HEK293T (cell line): ENCODE measurements around the gene SMAD3.
"Not testable (repeated sequence)": the region's sequence is repeated elsewhere in the genome, so short reads cannot be mapped to it uniquely, and the experiment has no call there.

Experiments
- CTCF ChIA-PET: fragments of 350-600 bp; formaldehyde crosslinking; extraction: SDS; loops from one replicate; lab custom pipeline; 2021; ENCODE audit warnings: antibody characterized with exemption, inconsistent platforms; lab: Yijun Ruan, JAX
- POLR2A ChIA-PET: fragments of 350-600 bp; formaldehyde crosslinking; extraction: SDS; loops from one replicate; lab custom pipeline; 2020; ENCODE audit warnings: antibody characterized with exemption, inconsistent platforms; lab: Yijun Ruan, JAX
- DNase-seq: peaks from one replicate; pipeline ENCODE4 v3.0.0; 2012; ENCODE audit warnings: mixed read lengths; ENCODE audit errors: extremely low spot score
- ARNT ChIP-seq: fragments of 450-650 bp; IDR thresholded peaks from 2 replicates; pipeline ENCODE4 v1.6.1; 2017; ENCODE audit warnings: mild to moderate bottlenecking
- BHLHE40 ChIP-seq: fragments of 450-650 bp; IDR thresholded peaks from 2 replicates; pipeline ENCODE4 v1.6.1; 2016; ENCODE audit warnings: mild to moderate bottlenecking, moderate library complexity, borderline replicate concordance
- CTBP1 ChIP-seq: fragments of 450-650 bp; IDR thresholded peaks from 2 replicates; pipeline ENCODE4 v1.6.1; 2016; ENCODE audit warnings: borderline replicate concordance
- ELF4 ChIP-seq: fragments of 450-650 bp; IDR thresholded peaks from 2 replicates; pipeline ENCODE4 v1.6.1; 2017; ENCODE audit warnings: antibody characterized with exemption
- FOXA1 ChIP-seq: fragments of 450-650 bp; IDR thresholded peaks from 2 replicates; pipeline ENCODE4 v1.6.1; 2016; ENCODE audit warnings: mild to moderate bottlenecking
- FOXK2 ChIP-seq: fragments of 450-650 bp; IDR thresholded peaks from 2 replicates; pipeline ENCODE4 v1.6.1; 2016; ENCODE audit warnings: mild to moderate bottlenecking
- FOXM1 ChIP-seq: fragments of 450-650 bp; IDR thresholded peaks from 2 replicates; pipeline ENCODE4 v1.6.1; 2017; ENCODE audit warnings: mild to moderate bottlenecking, borderline replicate concordance
- HDGF ChIP-seq: fragments of 450-650 bp; IDR thresholded peaks from 2 replicates; pipeline ENCODE4 v1.6.1; 2017; ENCODE audit warnings: antibody characterized with exemption, borderline replicate concordance
- L3MBTL2 ChIP-seq: fragments of 450-650 bp; conservative IDR thresholded peaks from 2 replicates; pipeline ENCODE4 v1.6.1; 2016; ENCODE audit warnings: mild to moderate bottlenecking
- LEF1 ChIP-seq: fragments of 450-650 bp; IDR thresholded peaks from 2 replicates; pipeline ENCODE4 v1.6.1; 2017; ENCODE audit warnings: mild to moderate bottlenecking, borderline replicate concordance
- NFRKB ChIP-seq: fragments of 450-650 bp; IDR thresholded peaks from 2 replicates; pipeline ENCODE4 v1.6.1; 2016; ENCODE audit warnings: mild to moderate bottlenecking, moderate library complexity
- SP1 ChIP-seq: fragments of 450-650 bp; IDR thresholded peaks from 2 replicates; pipeline ENCODE4 v1.6.1; 2017
- SUZ12 ChIP-seq: fragments of 450-650 bp; IDR thresholded peaks from 2 replicates; pipeline ENCODE4 v1.6.1; 2016; ENCODE audit warnings: mild to moderate bottlenecking
- TARDBP ChIP-seq: fragments of 450-650 bp; IDR thresholded peaks from 2 replicates; pipeline ENCODE4 v1.6.1; 2016
- ZNF384 ChIP-seq: fragments of 450-650 bp; IDR thresholded peaks from 2 replicates; pipeline ENCODE4 v1.6.1; 2016
- TF ChIP-seq, protein P1 (sequence below): fragments of 450-650 bp; IDR thresholded peaks from 2 replicates; pipeline ENCODE4 v1.6.1; 2016

Gene SMAD3

GRCh38 chr15:67070150-67070549, 4.7 kb downstream of the SMAD3 start:
- TF ChIP-seq BHLHE40 (no peak), LEF1 (no peak), L3MBTL2 (no peak), FOXK2 (no peak), CTBP1 (no peak), ELF4 (no peak), HDGF (no peak), ARNT (no peak), SUZ12 (no peak), NFRKB (no peak), ZNF384 (no peak), FOXA1 (no peak)
- DNase-seq: no peak
- ChIA-PET POLR2A (interaction anchor here (0.8 kb wide), 1 partner anchor 365 kb away, joined by 4 read pairs; no protein-coding TSS in a partner anchor), CTCF (interaction anchor here (0.6 to 1.0 kb wide), 2 partner anchors 67 to 123 kb away, joined by 3 read pairs; no protein-coding TSS in a partner anchor)

DNA sequence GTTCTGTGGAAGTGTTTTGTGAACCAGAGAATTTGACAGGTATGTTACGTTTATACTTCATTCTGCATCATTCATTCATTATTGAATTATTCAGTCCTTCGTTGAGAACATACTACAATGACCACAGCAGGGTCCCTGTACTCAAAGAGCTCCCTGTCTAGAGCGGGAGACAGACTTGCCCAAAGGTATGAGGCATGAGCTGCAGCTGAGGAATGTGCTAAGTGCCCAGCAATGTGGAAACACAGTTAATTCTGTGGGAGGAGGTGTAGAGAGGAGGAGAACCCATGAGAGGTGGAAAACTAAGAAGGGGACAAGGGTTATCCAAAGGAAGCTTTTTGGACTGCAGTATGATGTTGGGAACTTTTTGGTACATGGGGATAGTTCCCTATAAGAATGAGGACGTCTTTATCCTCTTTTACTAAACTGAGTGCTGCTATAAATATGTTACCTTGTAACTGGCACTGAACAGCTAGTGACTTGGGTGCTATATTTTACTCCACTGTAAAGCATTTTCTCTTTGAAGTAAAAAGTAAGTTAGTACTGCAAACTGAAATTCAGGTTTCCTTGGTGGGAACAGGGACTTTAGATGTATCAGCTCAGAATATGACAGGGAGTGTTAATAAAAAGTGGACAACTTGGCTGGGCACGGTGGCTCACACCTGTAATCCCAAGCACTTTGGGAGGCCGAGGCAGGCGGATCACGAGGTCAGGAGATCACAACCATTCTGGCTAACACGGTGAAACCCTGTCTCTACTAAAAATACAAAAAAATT, 5.7 kb downstream of the SMAD3 start:
- ChIA-PET CTCF (interaction anchor here (0.6 to 1.0 kb wide), 3 partner anchors 32 to 765 kb away, joined by 3 read pairs; no protein-coding TSS in a partner anchor), POLR2A (interaction anchor here (0.8 to 1.1 kb wide), 2 partner anchors 33 to 366 kb away, joined by 4 read pairs; no protein-coding TSS in a partner anchor)
- TF ChIP-seq CTBP1 (no peak), LEF1 (no peak), FOXM1 (no peak), FOXA1 (no peak), SP1 (no peak), TARDBP (no peak), BHLHE40 (no peak), ZNF384 (no peak), ARNT (no peak)
- TF ChIP-seq, protein P1, sequence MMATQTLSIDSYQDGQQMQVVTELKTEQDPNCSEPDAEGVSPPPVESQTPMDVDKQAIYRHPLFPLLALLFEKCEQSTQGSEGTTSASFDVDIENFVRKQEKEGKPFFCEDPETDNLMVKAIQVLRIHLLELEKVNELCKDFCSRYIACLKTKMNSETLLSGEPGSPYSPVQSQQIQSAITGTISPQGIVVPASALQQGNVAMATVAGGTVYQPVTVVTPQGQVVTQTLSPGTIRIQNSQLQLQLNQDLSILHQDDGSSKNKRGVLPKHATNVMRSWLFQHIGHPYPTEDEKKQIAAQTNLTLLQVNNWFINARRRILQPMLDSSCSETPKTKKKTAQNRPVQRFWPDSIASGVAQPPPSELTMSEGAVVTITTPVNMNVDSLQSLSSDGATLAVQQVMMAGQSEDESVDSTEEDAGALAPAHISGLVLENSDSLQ: no peak
- DNase-seq: no peak

DNA sequence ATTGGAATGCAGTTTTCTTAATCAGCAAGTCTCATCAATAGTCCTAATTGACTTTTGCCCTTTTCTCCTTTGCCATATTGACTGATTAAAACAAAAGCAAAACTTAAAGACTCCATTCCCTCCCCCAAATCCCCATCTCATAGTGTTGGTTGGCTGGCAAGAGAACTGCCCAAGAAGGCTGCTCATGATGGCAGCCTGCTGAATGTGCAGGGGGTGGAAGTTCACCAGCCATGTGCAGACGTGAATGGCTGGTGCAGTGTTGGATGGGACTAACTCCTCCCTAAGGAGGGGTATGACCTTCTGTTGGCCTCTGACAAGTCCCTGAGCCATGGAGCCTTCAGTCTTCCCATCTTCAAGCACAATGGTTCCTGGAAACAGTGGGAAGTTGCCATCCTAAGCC, 7.0 kb downstream of the SMAD3 start:
- TF ChIP-seq FOXA1: no peak
- TF ChIP-seq FOXM1: no peak
- TF ChIP-seq SP1: no peak
- TF ChIP-seq, protein P1: no peak
- no peak for TF ChIP-seq TARDBP
- no peak for TF ChIP-seq LEF1
- TF ChIP-seq SUZ12: no peak
- no peak for TF ChIP-seq L3MBTL2
- TF ChIP-seq CTBP1: no peak
- ChIA-PET CTCF (no interaction called here), POLR2A (no interaction called here)
- no peak for DNase-seq

DNA sequence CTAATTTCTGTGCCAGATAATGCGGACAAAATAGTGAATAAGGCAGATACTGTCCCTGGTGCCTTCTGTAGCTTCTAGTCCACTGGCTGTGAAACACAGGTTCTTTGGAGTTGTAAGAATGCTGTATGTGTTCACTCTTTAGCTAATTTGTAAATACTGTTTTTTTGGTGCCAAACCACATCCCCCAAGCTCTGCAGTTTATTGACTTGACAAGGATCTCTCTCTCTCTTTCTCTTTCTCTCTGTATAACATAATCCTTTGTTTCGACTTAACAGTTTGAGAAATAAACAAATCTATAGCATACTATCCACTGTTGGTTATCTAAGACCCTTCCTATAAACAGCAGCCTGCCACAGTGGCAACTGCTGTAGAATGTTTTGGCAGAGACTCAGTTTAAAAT, 7.6 kb downstream of the SMAD3 start:
- no peak for TF ChIP-seq SUZ12
- TF ChIP-seq LEF1: no peak
- no peak for TF ChIP-seq ZNF384
- no peak for TF ChIP-seq BHLHE40
- TF ChIP-seq FOXM1: no peak
- TF ChIP-seq ARNT: no peak
- no peak for TF ChIP-seq SP1
- no peak for TF ChIP-seq TARDBP
- TF ChIP-seq L3MBTL2: no peak
- TF ChIP-seq CTBP1: no peak
- TF ChIP-seq, protein P1: no peak
- no peak for TF ChIP-seq ELF4
- TF ChIP-seq NFRKB: no peak
- TF ChIP-seq FOXK2: no peak
- TF ChIP-seq HDGF: no peak
- TF ChIP-seq FOXA1: no peak
- ChIA-PET POLR2A (no interaction called here), CTCF (no interaction called here)
- DNase-seq: no peak

DNA sequence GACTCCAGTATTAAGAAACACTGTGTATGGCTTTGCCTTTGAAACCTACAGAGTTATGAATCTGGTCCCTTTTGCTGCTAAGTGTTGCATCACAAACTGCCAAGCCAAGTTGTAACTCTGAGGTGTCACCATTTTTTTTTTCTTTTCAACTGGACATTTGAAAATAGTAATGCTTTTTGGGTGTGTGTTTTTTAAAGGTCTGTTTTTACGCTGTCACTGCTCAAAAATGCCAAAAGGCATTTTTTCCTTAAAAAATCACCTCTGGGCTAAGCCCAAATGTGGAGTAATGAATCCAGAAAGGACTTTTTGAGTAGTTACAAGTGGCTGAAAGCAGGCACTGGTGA, 9.5 kb downstream of the SMAD3 start:
- no peak for DNase-seq
- TF ChIP-seq CTBP1: no peak
- no peak for TF ChIP-seq TARDBP
- no peak for TF ChIP-seq FOXA1
- no peak for TF ChIP-seq L3MBTL2
- TF ChIP-seq ELF4: no peak
- TF ChIP-seq LEF1: no peak
- no peak for TF ChIP-seq NFRKB
- TF ChIP-seq HDGF: no peak
- TF ChIP-seq, protein P1: no peak
- TF ChIP-seq FOXM1: no peak
- no peak for TF ChIP-seq ZNF384
- TF ChIP-seq SUZ12: no peak
- ChIA-PET POLR2A (no interaction called here), CTCF (no interaction called here)

- CTCF ChIA-PET: interaction anchor here (0.7 kb wide), 1 partner anchor 28 kb away, joined by 3 read pairs; no protein-coding TSS in a partner anchor
These were observed 10.2 kb downstream of the SMAD3 start for GRCh38 chr15:67075555-67076135.

More at GRCh38 chr15:67075555-67076135, 10.2 kb downstream of the SMAD3 start:
- POLR2A ChIA-PET: interaction anchor here (1.6 kb wide), 1 partner anchor 10 kb away, joined by 5 read pairs; the partner anchor contains the start of gene SMAD3
- DNase-seq: not testable (repeated sequence)
